SU-DHL-6 (cell line): ENCODE data around the gene PRL.

Source experiments
- H2AFZ ChIP-seq: fragments of 200-600 bp; sonication (generic); 2 replicates; pipeline ENCODE4 v1.6.1; 2014; ENCODE audit warnings: low read depth, mild to moderate bottlenecking, moderate library complexity, mixed read lengths, antibody characterized with exemption, low read length; ENCODE audit not compliant: severe bottlenecking
- H3F3A ChIP-seq: fragments of 200-600 bp; shearing (Covaris generic); 2 replicates; pipeline ENCODE4 v1.6.0; 2016; ENCODE audit warnings: antibody characterized with exemption, mild to moderate bottlenecking; ENCODE audit not compliant: insufficient read depth
- H3K27ac ChIP-seq: fragments of 200-600 bp; sonication (generic); 2 replicates; pipeline ENCODE4 v1.5.1; 2016; ENCODE audit warnings: low read depth, mild to moderate bottlenecking, low read length, moderate library complexity, mixed read lengths
- H3K27me3 ChIP-seq: fragments of 200-600 bp; sonication (generic), shearing (Covaris generic); 2 replicates; pipeline ENCODE4 v1.6.0; 2014; ENCODE audit warnings: mild to moderate bottlenecking, low read length
- H3K36me3 ChIP-seq: fragments of 200-600 bp; sonication (generic); 2 replicates; pipeline ENCODE4 v1.6.1; 2014; ENCODE audit warnings: mild to moderate bottlenecking, low read length, mixed read lengths
- H3K4me2 ChIP-seq: fragments of 300-600, 200-600 bp; shearing (Covaris generic), sonication (generic); 2 replicates; pipeline ENCODE4 v1.6.0; 2014; ENCODE audit warnings: low read length, low read depth, mild to moderate bottlenecking; ENCODE audit not compliant: poor library complexity, severe bottlenecking
- H3K4me3 ChIP-seq: fragments of 200-600 bp; sonication (generic); 2 replicates; pipeline ENCODE4 v1.5.1; 2014; ENCODE audit warnings: antibody characterized with exemption, low read length, mild to moderate bottlenecking, mixed read lengths; ENCODE audit not compliant: insufficient read depth, poor library complexity, severe bottlenecking
- H3K79me2 ChIP-seq: fragments of 200-600 bp; sonication (generic); 2 replicates; pipeline ENCODE4 v1.6.1; 2014; ENCODE audit warnings: mild to moderate bottlenecking, low read length, moderate library complexity; ENCODE audit not compliant: insufficient read depth
- H3K9ac ChIP-seq: fragments of 200-600 bp; sonication (generic); 2 replicates; pipeline ENCODE4 v1.7.0; 2014; ENCODE audit warnings: mild to moderate bottlenecking, low read length
- H3K9me2 ChIP-seq: fragments of 200-600 bp; sonication (generic); replicated peaks from 2 replicates; pipeline ENCODE4 v1.6.1; 2014; ENCODE audit warnings: low read length; ENCODE audit not compliant: insufficient read depth
- H3K9me3 ChIP-seq: fragments of 200-600 bp; sonication (generic); 2 replicates; pipeline ENCODE4 v1.6.1; 2014; ENCODE audit warnings: low read length, mixed read lengths; ENCODE audit not compliant: insufficient read depth
- H4K20me1 ChIP-seq: fragments of 200-600 bp; sonication (generic); 2 replicates; pipeline ENCODE4 v1.6.1; 2014; ENCODE audit warnings: low read depth, mild to moderate bottlenecking, antibody characterized with exemption, low read length, moderate library complexity, mixed read lengths
- CTCF ChIP-seq: fragments of 200-600 bp; sonication (generic); IDR thresholded peaks from one replicate; pipeline ENCODE4 v1.5.1; 2017; ENCODE audit warnings: antibody characterized with exemption, mild to moderate bottlenecking, low read length, moderate library complexity; ENCODE audit not compliant: insufficient read depth, poor library complexity, severe bottlenecking
- EZH2phosphoT487 ChIP-seq: fragments of 200-600 bp; sonication (generic), shearing (Covaris generic); conservative IDR thresholded peaks from 2 replicates; pipeline ENCODE4 v1.6.1; 2018; ENCODE audit warnings: mild to moderate bottlenecking, antibody characterized with exemption, low read length, moderate library complexity, mixed read lengths

Gene PRL

GRCh38 chr6:22253955-22254655, 42.7 kb downstream of the PRL start:
- Histone ChIP-seq H4K20me1 (no peaks in the 10 kb centered on the region), H3F3A (no peaks in the 10 kb centered on the region), H3K9ac (no peak overlapping the region), H3K4me3 (no peak overlapping the region), H3K9me2 (no peaks in the 10 kb centered on the region), H3K27me3 (no peaks in the 10 kb centered on the region), H2AFZ (no peak overlapping the region), H3K9me3 (no peaks in the 10 kb centered on the region), H3K4me2 (no peak overlapping the region), H3K36me3 (no peaks in the 10 kb centered on the region), H3K27ac (no peak overlapping the region), H3K79me2 (no peaks in the 10 kb centered on the region)
- TF ChIP-seq EZH2phosphoT487 (no peak), CTCF (no peak)

GRCh38 chr6:22251348-22251747, 45.5 kb downstream of the PRL start:
- Histone ChIP-seq H3K9ac (no peak overlapping the region), H4K20me1 (no peaks in the 10 kb centered on the region), H3F3A (no peaks in the 10 kb centered on the region), H3K4me3 (no peak overlapping the region), H3K27me3 (no peaks in the 10 kb centered on the region), H3K36me3 (no peaks in the 10 kb centered on the region), H3K79me2 (no peaks in the 10 kb centered on the region), H2AFZ (no peak overlapping the region), H3K9me3 (no peaks in the 10 kb centered on the region), H3K4me2 (no peak overlapping the region), H3K9me2 (no peaks in the 10 kb centered on the region), H3K27ac (no peak overlapping the region)
- TF ChIP-seq EZH2phosphoT487 (no peak), CTCF (no peak)

GRCh38 chr6:22250486-22250885, 46.4 kb downstream of the PRL start:
- Histone ChIP-seq H3K27me3 (no peaks in the 10 kb centered on the region), H3K4me2 (no peak overlapping the region), H3K27ac (no peak overlapping the region), H2AFZ (no peak overlapping the region), H3K9me3 (no peaks in the 10 kb centered on the region), H3F3A (no peaks in the 10 kb centered on the region), H4K20me1 (no peaks in the 10 kb centered on the region), H3K36me3 (no peaks in the 10 kb centered on the region), H3K9me2 (no peaks in the 10 kb centered on the region), H3K9ac (no peak overlapping the region), H3K4me3 (no peak overlapping the region), H3K79me2 (no peaks in the 10 kb centered on the region)
- TF ChIP-seq EZH2phosphoT487 (no peak), CTCF (no peak)
